H9 (cell line): ENCODE measurements around the gene KIAA1586. TPM values are rescaled to one million over a fixed set of nuclear protein-coding genes. Genes with fewer than 3 reads are reported as not detected.
A peak's percentile ranks its signal among the peaks of the same experiment; 100 is the strongest.

Experiments
- DNase-seq: peaks from one replicate; pipeline ENCODE4 v3.0.0-alpha.2; 2017
- H2AFZ ChIP-seq: one replicate; pipeline ENCODE4 v1.6.1; 2013; ENCODE audit warnings: mild to moderate bottlenecking, low read length, control low read depth, moderate library complexity
- H2AK5ac ChIP-seq: 2 replicates; pipeline ENCODE4 v1.6.1; 2013; ENCODE audit warnings: low read length, control low read depth, mixed read lengths; ENCODE audit not compliant: insufficient read length
- H2BK120ac ChIP-seq: one replicate; pipeline ENCODE4 v1.6.1; 2013; ENCODE audit warnings: low read depth, mild to moderate bottlenecking, low read length, control low read depth, inconsistent platforms; ENCODE audit not compliant: poor library complexity, severe bottlenecking
- H2BK12ac ChIP-seq: 2 replicates; pipeline ENCODE4 v1.6.1; 2013; ENCODE audit warnings: low read length, control low read depth, mixed read lengths, low read depth; ENCODE audit not compliant: insufficient read length
- H2BK15ac ChIP-seq: 2 replicates; pipeline ENCODE4 v1.6.1; 2013; ENCODE audit warnings: low read depth, low read length, control low read depth
- H2BK20ac ChIP-seq: one replicate; pipeline ENCODE4 v1.6.1; 2013; ENCODE audit warnings: low read depth, mild to moderate bottlenecking, low read length, control low read depth, inconsistent platforms; ENCODE audit not compliant: poor library complexity, severe bottlenecking
- H2BK5ac ChIP-seq: 2 replicates; pipeline ENCODE4 v1.6.1; 2013; ENCODE audit warnings: low read length, control low read depth, mixed read lengths; ENCODE audit not compliant: insufficient read length
- H3K14ac ChIP-seq: 2 replicates; pipeline ENCODE4 v1.6.1; 2013; ENCODE audit warnings: low read length, control low read depth; ENCODE audit not compliant: insufficient read depth
- H3K18ac ChIP-seq: 2 replicates; pipeline ENCODE4 v1.6.1; 2013; ENCODE audit warnings: low read depth, mild to moderate bottlenecking, mixed read lengths, low read length, control low read depth; ENCODE audit not compliant: insufficient read length
- H3K23ac ChIP-seq: 2 replicates; pipeline ENCODE4 v1.6.1; 2013; ENCODE audit warnings: low read length, control low read depth, mixed read lengths, low read depth; ENCODE audit not compliant: insufficient read length
- H3K23me2 ChIP-seq: 2 replicates; pipeline ENCODE4 v1.6.1; 2013; ENCODE audit warnings: low read depth, mild to moderate bottlenecking, mixed read lengths, low read length, control low read depth; ENCODE audit not compliant: insufficient read length, poor library complexity, severe bottlenecking
- H3K27ac ChIP-seq: 2 replicates; pipeline ENCODE4 v1.5.1; 2013; ENCODE audit warnings: low read length, control low read depth, mixed read lengths, low read depth; ENCODE audit not compliant: insufficient read length
- H3K27me3 ChIP-seq: 2 replicates; pipeline ENCODE4 v1.6.1; 2013; ENCODE audit warnings: low read length, control low read depth, inconsistent platforms; ENCODE audit not compliant: insufficient read depth
- H3K4ac ChIP-seq: 2 replicates; pipeline ENCODE4 v1.6.1; 2013; ENCODE audit warnings: low read depth, mild to moderate bottlenecking, control low read depth, inconsistent platforms, low read length, moderate library complexity
- H3K4me1 ChIP-seq: 2 replicates; pipeline ENCODE4 v1.6.1; 2013; ENCODE audit warnings: low read length, control low read depth, inconsistent platforms; ENCODE audit not compliant: insufficient read depth
- H3K4me2 ChIP-seq: 2 replicates; pipeline ENCODE4 v1.6.1; 2013; ENCODE audit warnings: low read length, control low read depth, mixed read lengths; ENCODE audit not compliant: insufficient read length, insufficient read depth
- H3K56ac ChIP-seq: 2 replicates; pipeline ENCODE4 v1.6.1; 2013; ENCODE audit warnings: low read depth, mild to moderate bottlenecking, mixed read lengths, low read length, control low read depth; ENCODE audit not compliant: insufficient read length
- H3K79me1 ChIP-seq: 2 replicates; pipeline ENCODE4 v1.6.1; 2013; ENCODE audit warnings: low read depth, mild to moderate bottlenecking, moderate library complexity, low read length, control low read depth, inconsistent platforms; ENCODE audit not compliant: insufficient read depth, poor library complexity, severe bottlenecking
- H3K79me2 ChIP-seq: 2 replicates; pipeline ENCODE4 v1.6.1; 2013; ENCODE audit warnings: low read length, control low read depth, inconsistent platforms; ENCODE audit not compliant: insufficient read depth
- H3K9ac ChIP-seq: 2 replicates; pipeline ENCODE4 v1.6.1; 2013; ENCODE audit warnings: low read length, control low read depth, mixed read lengths; ENCODE audit not compliant: insufficient read length; ENCODE audit errors: extremely low read depth
- H3K9me3 ChIP-seq: one replicate; pipeline ENCODE4 v1.6.1; 2013; ENCODE audit warnings: low read depth, low read length, inconsistent platforms; ENCODE audit not compliant: control insufficient read depth
- H3T11ph ChIP-seq: one replicate; pipeline ENCODE4 v1.6.1; 2013; ENCODE audit warnings: mild to moderate bottlenecking, low read length, control low read depth, inconsistent platforms
- H4K20me1 ChIP-seq: one replicate; pipeline ENCODE4 v1.6.1; 2013; ENCODE audit not compliant: control insufficient read depth, insufficient read length, insufficient read depth
- H4K5ac ChIP-seq: 2 replicates; pipeline ENCODE4 v1.6.1; 2013; ENCODE audit warnings: low read depth, mild to moderate bottlenecking, mixed read lengths, low read length, control low read depth; ENCODE audit not compliant: insufficient read length
- H4K8ac ChIP-seq: replicated peaks from 2 replicates; pipeline ENCODE4 v1.6.1; 2013; ENCODE audit warnings: low read length, control low read depth, mixed read lengths, low read depth; ENCODE audit not compliant: insufficient read length
- H4K91ac ChIP-seq: 2 replicates; pipeline ENCODE4 v1.6.1; 2013; ENCODE audit warnings: low read depth, mild to moderate bottlenecking, moderate library complexity, mixed read lengths, low read length, control low read depth; ENCODE audit not compliant: insufficient read length
- H3K27ac Mint-ChIP-seq, 3 experiments: 2 replicates in 2 of 3; 3 replicates in 1 of 3; pipeline ENCODE4 v1.8.0; 2020 to 2021; ENCODE audit warnings: mixed read lengths in 3 of 3, mild to moderate bottlenecking in 1 of 3, moderate library complexity in 1 of 3
- H3K27me3 Mint-ChIP-seq: 2 replicates; pipeline ENCODE4 v1.8.0; 2021; ENCODE audit warnings: low read depth, mild to moderate bottlenecking, moderate library complexity, mixed read lengths
- H3K36me3 Mint-ChIP-seq, 3 experiments: 2 replicates in 2 of 3; 3 replicates in 1 of 3; pipeline ENCODE4 v1.8.0; 2020 to 2021; ENCODE audit warnings: low read depth in 3 of 3, mixed read lengths in 3 of 3; ENCODE audit not compliant: insufficient read depth in 1 of 3
- H3K4me1 Mint-ChIP-seq, 2 experiments: 2 replicates each; pipeline ENCODE4 v1.8.0; 2020; ENCODE audit warnings: mixed read lengths in 2 of 2
- H3K4me3 Mint-ChIP-seq, 2 experiments: 2 replicates in 1 of 2; 3 replicates in 1 of 2; pipeline ENCODE4 v1.8.0; 2020 to 2021; ENCODE audit warnings: mild to moderate bottlenecking in 2 of 2, mixed read lengths in 2 of 2, moderate library complexity in 1 of 2
- H3K9me3 Mint-ChIP-seq, 2 experiments: 2 replicates in 1 of 2; 3 replicates in 1 of 2; pipeline ENCODE4 v1.8.0; 2020; ENCODE audit warnings: mild to moderate bottlenecking in 2 of 2, mixed read lengths in 2 of 2, moderate library complexity in 1 of 2
- WGBS: extraction: QIAGEN DNeasy Blood & Tissue Kit; methylation state at CpG from one replicate; pipeline ENCODE4 v1.1.7; 2013; ENCODE audit warnings: missing lambda C conversion rate, low lambda C conversion rate, mixed read lengths; ENCODE audit not compliant: insufficient read length; ENCODE audit errors: extremely low coverage; 5-methylcytosine and 5-hydroxymethylcytosine counted together
- total RNA-seq: library from RNA; stranded (reverse); gene quantifications from 2 replicates; pipeline ENCODE4 v1.2.1, GENCODE V29; 2021
- TF ChIP-seq, protein P1 (sequence below): fragments of 200-600 bp; sonication (generic); conservative IDR thresholded peaks from 3 replicates; pipeline ENCODE4 v1.8.0; 2021; ENCODE audit warnings: antibody characterized with exemption, mild to moderate bottlenecking

Gene KIAA1586
- total RNA-seq, 1 experiment from 2014 or later: 33.3 TPM

GRCh38 chr6:57069920-57070331, 23.4 kb downstream of the KIAA1586 start:
- Histone ChIP-seq H4K20me1 (no peaks in the 10 kb centered on the region), H4K8ac (no peak overlapping the region), H3K23ac (no peak overlapping the region), H2AFZ (no peak overlapping the region), H2BK20ac (no peak overlapping the region), H3K9me3 (no peaks in the 10 kb centered on the region), H2BK12ac (no peak overlapping the region), H3K4ac (no peak overlapping the region), H2BK5ac (no peak overlapping the region), H3K23me2 (no peaks in the 10 kb centered on the region), H2BK15ac (no peak overlapping the region), H2BK120ac (no peak overlapping the region), H4K5ac (no peak overlapping the region), H3K4me1 (peaks cover 9% of the 10 kb centered on the region; the same call in 1 of the 2 replicates), H3K18ac (no peak overlapping the region), H3K9ac (no peak overlapping the region), H3K27me3 (no peaks in the 10 kb centered on the region), H3K56ac (no peak overlapping the region), H2AK5ac (no peak overlapping the region), H3K14ac (0 out of 2 replicates have a peak overlapping the region, but pooled peaks have one; percentile 55), H3K79me1 (no peaks in the 10 kb centered on the region), H3K79me2 (no peaks in the 10 kb centered on the region), H3T11ph (no peak overlapping the region), H3K27ac (no peak overlapping the region), H3K4me2 (no peak overlapping the region), H4K91ac (no peak overlapping the region)
- no CpG with 5 or more reads among the region's 9 CpGs for WGBS
- peak; percentile 53 for DNase-seq
- TF ChIP-seq, protein P1, sequence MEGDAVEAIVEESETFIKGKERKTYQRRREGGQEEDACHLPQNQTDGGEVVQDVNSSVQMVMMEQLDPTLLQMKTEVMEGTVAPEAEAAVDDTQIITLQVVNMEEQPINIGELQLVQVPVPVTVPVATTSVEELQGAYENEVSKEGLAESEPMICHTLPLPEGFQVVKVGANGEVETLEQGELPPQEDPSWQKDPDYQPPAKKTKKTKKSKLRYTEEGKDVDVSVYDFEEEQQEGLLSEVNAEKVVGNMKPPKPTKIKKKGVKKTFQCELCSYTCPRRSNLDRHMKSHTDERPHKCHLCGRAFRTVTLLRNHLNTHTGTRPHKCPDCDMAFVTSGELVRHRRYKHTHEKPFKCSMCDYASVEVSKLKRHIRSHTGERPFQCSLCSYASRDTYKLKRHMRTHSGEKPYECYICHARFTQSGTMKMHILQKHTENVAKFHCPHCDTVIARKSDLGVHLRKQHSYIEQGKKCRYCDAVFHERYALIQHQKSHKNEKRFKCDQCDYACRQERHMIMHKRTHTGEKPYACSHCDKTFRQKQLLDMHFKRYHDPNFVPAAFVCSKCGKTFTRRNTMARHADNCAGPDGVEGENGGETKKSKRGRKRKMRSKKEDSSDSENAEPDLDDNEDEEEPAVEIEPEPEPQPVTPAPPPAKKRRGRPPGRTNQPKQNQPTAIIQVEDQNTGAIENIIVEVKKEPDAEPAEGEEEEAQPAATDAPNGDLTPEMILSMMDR: no peak
- Mint-ChIP-seq H3K4me3 (no peak overlapping the region; a peak in 1 of 5 replicates), H3K9me3 (peaks cover 0 to 4% of the 10 kb centered on the region in 2 experiments; a peak in 1 of 5 replicates), H3K27me3 (peaks cover 2% of the 10 kb centered on the region; the same call in 1 of the 2 replicates), H3K4me1 (peaks cover 28 to 38% of the 10 kb centered on the region in 2 experiments), H3K27ac (peak overlapping the region in 1 of 3 experiments; percentile 80; a peak in 2 of 7 replicates), H3K36me3 (peaks cover 10 to 12% (median 10%) of the 10 kb centered on the region in 3 experiments; a peak in 6 of 7 replicates)
